Natural killer cell (primary cell): ENCODE results near the gene MITF. TPM values are rescaled to one million over a fixed set of nuclear protein-coding genes. Genes with fewer than 3 reads are reported as not detected.

Source experiments
- ATAC-seq, 3 donors: fragments of 150-1000 bp in 2 of 3; fragments of 200-7000 bp in 1 of 3; cut with Tn5 transposase; 1 replicate in 1 of 3; 2 replicates in 2 of 3; pipeline ENCODE4 v1.10.0; 2021; ENCODE audit warnings: mild to moderate bottlenecking in 2 of 3, moderate library complexity in 2 of 3
- DNase-seq, 2 donors: peaks; one replicate each; pipeline versions ENCODE4 v3.0.0 to v3.0.0-alpha.2; 2013 to 2021; ENCODE audit warnings: mixed read lengths in 1 of 2
- H3K27ac ChIP-seq: one replicate; pipeline ENCODE4 v1.5.1; 2013; ENCODE audit warnings: mild to moderate bottlenecking, low read length
- H3K27me3 ChIP-seq: one replicate; pipeline ENCODE4 v1.6.1; 2013; ENCODE audit warnings: low read length; ENCODE audit not compliant: control insufficient read depth, insufficient read depth
- H3K36me3 ChIP-seq: one replicate; pipeline ENCODE4 v1.6.1; 2013; ENCODE audit warnings: low read length; ENCODE audit not compliant: control insufficient read depth, insufficient read depth
- H3K4me1 ChIP-seq: one replicate; pipeline ENCODE4 v1.6.1; 2013; ENCODE audit warnings: low read length; ENCODE audit not compliant: control insufficient read depth, insufficient read depth
- H3K4me3 ChIP-seq: one replicate; pipeline ENCODE4 v1.5.1; 2013; ENCODE audit warnings: low read length
- H3K9me3 ChIP-seq: one replicate; pipeline ENCODE4 v1.6.1; 2013; ENCODE audit warnings: low read length; ENCODE audit not compliant: control insufficient read depth, insufficient read depth
- H3K27ac Mint-ChIP-seq, 2 donors: one replicate each; pipeline ENCODE4 v1.8.0; 2022; ENCODE audit warnings: mild to moderate bottlenecking in 2 of 2, mixed read lengths in 2 of 2, moderate library complexity in 1 of 2
- H3K27me3 Mint-ChIP-seq, 2 donors: one replicate each; pipeline ENCODE4 v1.8.0; 2022; ENCODE audit warnings: low read depth in 2 of 2, mixed read lengths in 2 of 2
- H3K36me3 Mint-ChIP-seq: one replicate; pipeline ENCODE4 v1.8.0; 2022; ENCODE audit warnings: mixed read lengths
- H3K4me1 Mint-ChIP-seq, 2 donors: one replicate each; pipeline ENCODE4 v1.8.0; 2022; ENCODE audit warnings: mixed read lengths in 2 of 2
- H3K4me3 Mint-ChIP-seq: one replicate; pipeline ENCODE4 v1.8.0; 2022; ENCODE audit warnings: mild to moderate bottlenecking, moderate library complexity, mixed read lengths
- H3K9me3 Mint-ChIP-seq, 2 donors: one replicate each; pipeline ENCODE4 v1.8.0; 2022; ENCODE audit warnings: mixed read lengths in 2 of 2
- CTCF ChIP-seq: fragments of 200-600 bp; IDR thresholded peaks from one replicate; pipeline ENCODE4 v1.8.0; 2022; ENCODE audit warnings: antibody characterized with exemption
- WGBS: methylation state at CpG from one replicate; pipeline ENCODE4 v1.1.7; 2013; ENCODE audit warnings: missing lambda C conversion rate; ENCODE audit not compliant: insufficient coverage; 5-methylcytosine and 5-hydroxymethylcytosine counted together
- intact Hi-C: fragments of 100-400 bp; cut with micrococcal nuclease; formaldehyde crosslinking; loops from one replicate; pipeline ENCODE4 v1.14.2; 2022
- total RNA-seq, 4 donors: library from RNA; stranded (reverse); fragments of 120-200 nt in 1 of 4; gene quantifications; one replicate each; pipeline versions ENCODE4 v1.2.3 to v1.2.4, GENCODE V29; 2013 to 2022

The MITF gene
- total RNA-seq, 3 donors from 2014 or later (not counting 1 experiment from before 2014, with no cell fraction given) = 0.23 to 1.5 (median 0.54) TPM

- no peak overlapping the region for H3K4me3 ChIP-seq
- no peak overlapping the region for H3K27ac ChIP-seq
- intact Hi-C loops = no loop called here
- no peak for ATAC-seq
- TF ChIP-seq CTCF = no peak
- H3K36me3 ChIP-seq = no peaks in the 10 kb centered on the region
- no peaks in the 10 kb centered on the region for H3K4me1 ChIP-seq
- 92% methylated on average over 3 of the region's 3 CpGs for WGBS
- Mint-ChIP-seq H3K9me3 (peaks cover 3 to 5% of the 10 kb centered on the region in 2 donors), H3K4me1 (no peaks in the 10 kb centered on the region), H3K36me3 (no peaks in the 10 kb centered on the region), H3K27ac (no peak overlapping the region), H3K27me3 (no peaks in the 10 kb centered on the region), H3K4me3 (no peak overlapping the region)
- H3K27me3 ChIP-seq = no peaks in the 10 kb centered on the region
- no peaks in the 10 kb centered on the region for H3K9me3 ChIP-seq
- DNase-seq = no peak
Observed at GRCh38 chr3:69785769-69786320, 46.6 kb downstream of the MITF start.

- Mint-ChIP-seq H3K9me3 (peaks cover 3 to 5% of the 10 kb centered on the region in 2 donors), H3K27ac (no peak overlapping the region), H3K4me3 (no peak overlapping the region), H3K36me3 (no peaks in the 10 kb centered on the region), H3K27me3 (no peaks in the 10 kb centered on the region), H3K4me1 (no peaks in the 10 kb centered on the region)
- H3K27ac ChIP-seq = no peak overlapping the region
- no peak for ATAC-seq
- no peaks in the 10 kb centered on the region for H3K27me3 ChIP-seq
- WGBS = 88% methylated on average over 4 of the region's 4 CpGs
- no peaks in the 10 kb centered on the region for H3K36me3 ChIP-seq
- intact Hi-C loops = no loop called here
- TF ChIP-seq CTCF = no peak
- no peak for DNase-seq
- no peaks in the 10 kb centered on the region for H3K4me1 ChIP-seq
- no peaks in the 10 kb centered on the region for H3K9me3 ChIP-seq
- no peak overlapping the region for H3K4me3 ChIP-seq
Observed at GRCh38 chr3:69786854-69787253, 47.6 kb downstream of the MITF start.

- no peaks in the 10 kb centered on the region for H3K9me3 ChIP-seq
- 92% methylated on average over 1 of the region's 3 CpGs for WGBS
- no peak overlapping the region for H3K4me3 Mint-ChIP-seq
Observed at GRCh38 chr3:69787436-69788168, 48.3 kb downstream of the MITF start.

More at GRCh38 chr3:69787436-69788168, 48.3 kb downstream of the MITF start:
- DNase-seq (no peak), ATAC-seq (no peak)
- H3K4me3 ChIP-seq = no peak overlapping the region
- H3K27ac ChIP-seq = no peak overlapping the region
- peaks cover 3 to 5% of the 10 kb centered on the region in 2 donors for H3K9me3 Mint-ChIP-seq
- H3K36me3 Mint-ChIP-seq = no peaks in the 10 kb centered on the region
- H3K27me3 Mint-ChIP-seq = no peaks in the 10 kb centered on the region
- no peaks in the 10 kb centered on the region for H3K4me1 Mint-ChIP-seq
- intact Hi-C loops = no loop called here
- H3K27ac Mint-ChIP-seq = no peak overlapping the region
- H3K36me3 ChIP-seq = no peaks in the 10 kb centered on the region
- H3K4me1 ChIP-seq = no peaks in the 10 kb centered on the region
- H3K27me3 ChIP-seq = no peaks in the 10 kb centered on the region
- TF ChIP-seq CTCF = no peak
